ENCODE results near the gene RSPH1. TPM values are rescaled to one million over a fixed set of nuclear protein-coding genes. Genes with fewer than 3 reads are reported as not detected.

The RSPH1 gene
- total and polyA plus RNA-seq, 2 of the 8 experiments (the other 6 are each of a cell fraction or from before 2014, with no cell fraction given) = 0.24 TPM; not detected in 1

- TF ChIP-seq JUN (IDR thresholded peaks at IDR 0.05; ENCODE audit: low read depth, low read length) (no peak), YY1 (IDR thresholded peaks at IDR 0.05; ENCODE audit: low read depth, low read length) (no peak), HDAC2 (IDR thresholded peaks at IDR 0.05; ENCODE audit: borderline replicate concordance in 1 of 2, low read depth in 2 of 2, low read length in 2 of 2) (no peak), FOSL1 (IDR thresholded peaks at IDR 0.05; ENCODE audit: insufficient read depth, low read depth, low read length) (no peak), BACH1 (IDR thresholded peaks at IDR 0.05; ENCODE audit: low read length) (no peak), EGR1 (IDR thresholded peaks at IDR 0.05; ENCODE audit: borderline replicate concordance, low read depth, low read length) (no peak)
These were observed 43.3 kb upstream of the RSPH1 start (continued) for GRCh38 chr21:42539342-42539741.

All from H1 (cell line).